22Rv1 (cell line): Measurements from ENCODE around the gene MOB1A.

ENCODE experiments used
- ZFX ChIP-seq: fragments of 450-650 bp; IDR thresholded peaks from 2 replicates; pipeline ENCODE4 v1.6.1; 2017; ENCODE audit warnings: antibody characterized with exemption, borderline replicate concordance
- TF ChIP-seq, protein P1 (sequence below): fragments of 450-650 bp; IDR thresholded peaks from 2 replicates; pipeline ENCODE4 v1.5.1; 2017; ENCODE audit warnings: mild to moderate bottlenecking

DNA sequence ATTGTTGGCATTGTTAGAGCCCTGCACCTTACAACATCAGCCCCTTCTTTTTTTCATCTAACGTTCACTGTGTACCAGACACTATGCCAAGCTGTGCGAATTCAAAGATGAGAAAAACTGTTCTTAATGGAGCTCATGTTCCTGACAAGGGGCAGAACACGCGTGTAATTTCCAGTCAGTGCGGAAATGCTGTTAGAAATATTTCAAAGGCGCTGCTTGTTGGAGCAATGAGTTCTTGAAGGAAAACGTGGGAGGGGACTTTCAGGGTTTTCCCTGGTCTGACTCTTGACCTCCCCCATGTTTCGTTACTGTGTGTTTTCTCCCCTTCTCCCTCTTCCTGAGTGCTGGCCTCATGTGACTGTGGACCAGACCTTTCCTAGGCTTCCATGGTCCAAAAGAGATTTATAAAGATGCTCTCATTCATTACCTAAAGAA is 21.2 kb upstream of the MOB1A start:
- TF ChIP-seq, protein P1, sequence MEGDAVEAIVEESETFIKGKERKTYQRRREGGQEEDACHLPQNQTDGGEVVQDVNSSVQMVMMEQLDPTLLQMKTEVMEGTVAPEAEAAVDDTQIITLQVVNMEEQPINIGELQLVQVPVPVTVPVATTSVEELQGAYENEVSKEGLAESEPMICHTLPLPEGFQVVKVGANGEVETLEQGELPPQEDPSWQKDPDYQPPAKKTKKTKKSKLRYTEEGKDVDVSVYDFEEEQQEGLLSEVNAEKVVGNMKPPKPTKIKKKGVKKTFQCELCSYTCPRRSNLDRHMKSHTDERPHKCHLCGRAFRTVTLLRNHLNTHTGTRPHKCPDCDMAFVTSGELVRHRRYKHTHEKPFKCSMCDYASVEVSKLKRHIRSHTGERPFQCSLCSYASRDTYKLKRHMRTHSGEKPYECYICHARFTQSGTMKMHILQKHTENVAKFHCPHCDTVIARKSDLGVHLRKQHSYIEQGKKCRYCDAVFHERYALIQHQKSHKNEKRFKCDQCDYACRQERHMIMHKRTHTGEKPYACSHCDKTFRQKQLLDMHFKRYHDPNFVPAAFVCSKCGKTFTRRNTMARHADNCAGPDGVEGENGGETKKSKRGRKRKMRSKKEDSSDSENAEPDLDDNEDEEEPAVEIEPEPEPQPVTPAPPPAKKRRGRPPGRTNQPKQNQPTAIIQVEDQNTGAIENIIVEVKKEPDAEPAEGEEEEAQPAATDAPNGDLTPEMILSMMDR = no peak
- TF ChIP-seq ZFX = no peak
